HK-2 (cell line): ENCODE measurements around the gene RNF157.
"Not testable (repeated sequence)": the region's sequence is repeated elsewhere in the genome, so short reads cannot be mapped to it uniquely, and the experiment has no call there.

Source experiments
- DNase-seq: peaks from one replicate; pipeline ENCODE4 v3.0.0-alpha.2; 2018; ENCODE audit not compliant: unreplicated experiment

RNF157 gene

DNA sequence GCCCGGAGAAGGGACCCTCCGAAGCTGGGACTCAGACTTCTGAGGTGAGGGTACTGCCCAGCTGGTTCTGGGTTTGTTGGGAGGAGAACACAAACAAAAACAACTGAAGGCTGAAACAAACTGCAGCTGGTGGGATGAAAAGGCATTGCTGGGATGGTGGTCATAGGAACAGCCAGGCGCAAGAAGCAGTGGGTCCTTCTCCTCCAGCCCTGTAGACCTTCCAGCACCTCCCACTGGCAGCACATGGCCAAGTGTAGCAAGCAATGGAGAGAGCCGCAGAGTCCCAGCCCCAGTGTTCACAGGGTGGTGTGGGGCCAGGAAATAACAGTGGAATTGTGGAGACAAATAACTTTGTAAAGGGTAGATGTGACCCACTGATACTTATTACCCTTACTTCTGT, 50.6 kb downstream of the RNF157 start:
- DNase-seq = no peak

DNA sequence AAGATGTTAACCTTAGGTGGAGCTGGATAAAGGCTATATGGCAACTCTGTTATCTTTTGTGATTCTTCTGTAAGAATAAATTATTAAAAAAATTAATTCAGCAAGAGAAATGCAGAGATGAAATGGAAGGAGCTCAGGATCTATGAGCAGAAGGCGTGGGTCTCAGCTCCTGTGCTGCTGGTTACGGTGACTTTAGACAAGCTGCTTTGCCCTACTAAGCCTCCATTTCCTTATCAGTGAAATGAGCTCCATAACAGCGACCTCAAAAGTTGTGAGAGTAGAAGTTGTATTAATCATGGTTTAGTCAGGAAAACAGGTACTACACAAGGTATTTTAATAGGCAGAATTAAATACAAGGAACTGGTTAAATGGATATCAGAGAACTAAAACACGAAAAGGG, 51.0 kb downstream of the RNF157 start:
- DNase-seq = no peak

DNA sequence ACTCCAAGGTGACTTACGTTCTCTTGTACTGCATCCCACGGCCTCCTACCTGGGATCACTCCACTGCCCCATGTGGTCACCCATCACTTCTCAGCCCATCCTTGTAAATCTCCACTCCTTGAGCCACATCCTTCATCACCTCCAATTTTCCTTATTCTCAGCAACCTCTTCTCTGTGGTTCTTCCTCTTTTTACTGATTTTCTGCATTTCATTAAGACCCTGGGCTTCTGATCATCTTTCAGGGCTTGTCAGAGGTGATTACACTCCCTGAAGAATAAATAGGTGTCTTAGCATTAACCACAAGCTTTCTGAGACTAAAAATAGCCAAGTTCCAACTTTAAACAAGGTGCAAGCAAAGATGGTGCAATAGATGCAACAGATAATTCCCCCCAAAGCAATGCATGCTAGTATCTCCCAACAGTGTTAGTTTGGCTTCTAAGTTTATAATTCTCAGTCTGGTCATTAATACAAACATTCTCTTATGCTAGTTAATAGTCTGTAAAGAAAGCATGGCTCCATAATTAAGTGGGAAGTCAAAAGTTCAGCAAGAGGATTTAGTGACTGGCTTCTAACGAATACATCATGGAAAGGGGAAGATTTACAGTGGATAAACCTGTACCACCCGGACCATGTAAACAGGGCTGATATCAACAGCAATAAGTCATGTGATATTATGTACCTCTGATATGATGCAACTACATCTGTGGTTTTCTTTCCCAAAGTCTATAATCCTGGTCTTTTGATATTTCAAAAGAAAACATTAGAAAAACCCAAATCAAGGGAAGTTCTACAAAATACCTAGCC, 51.9 kb downstream of the RNF157 start:
- no peak for DNase-seq

DNA sequence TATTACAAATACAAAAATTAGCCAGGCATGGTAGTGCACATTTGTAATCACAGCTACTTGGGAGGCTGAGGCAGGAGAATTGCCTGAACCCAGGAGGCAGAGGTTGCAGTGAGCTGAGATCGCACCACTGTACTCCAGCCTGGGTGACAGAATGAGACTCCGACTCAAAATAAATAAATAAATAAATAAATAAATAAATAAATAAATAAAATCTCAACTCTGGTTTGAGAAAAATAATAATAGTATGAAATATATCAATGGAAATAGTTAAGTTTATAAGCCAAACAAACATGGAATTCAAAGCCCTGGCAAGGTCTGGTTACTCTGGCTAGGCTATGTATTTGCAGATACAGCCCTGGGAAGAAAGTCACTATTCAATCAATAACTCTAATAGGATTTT, 53.5 kb downstream of the RNF157 start:
- DNase-seq = not testable (repeated sequence)

DNA sequence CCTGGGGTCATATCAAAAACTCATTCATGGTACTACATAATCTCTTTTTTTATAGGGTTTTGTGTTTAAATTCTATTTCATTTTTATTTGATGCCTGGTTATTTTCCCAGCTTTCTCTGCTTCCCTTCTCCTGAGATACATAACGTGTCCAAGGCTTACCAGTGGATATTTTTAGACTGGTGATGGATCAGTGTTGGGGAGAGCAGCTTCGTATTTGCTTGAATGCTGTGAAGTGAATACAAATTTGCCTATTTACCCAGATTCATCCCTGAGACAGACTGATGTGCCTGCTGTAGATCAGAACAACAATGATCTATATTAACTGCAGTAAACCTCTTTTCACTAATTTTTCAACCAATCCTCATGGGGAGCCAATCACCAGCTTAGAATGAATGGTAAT, 56.0 kb downstream of the RNF157 start:
- no peak for DNase-seq

DNA sequence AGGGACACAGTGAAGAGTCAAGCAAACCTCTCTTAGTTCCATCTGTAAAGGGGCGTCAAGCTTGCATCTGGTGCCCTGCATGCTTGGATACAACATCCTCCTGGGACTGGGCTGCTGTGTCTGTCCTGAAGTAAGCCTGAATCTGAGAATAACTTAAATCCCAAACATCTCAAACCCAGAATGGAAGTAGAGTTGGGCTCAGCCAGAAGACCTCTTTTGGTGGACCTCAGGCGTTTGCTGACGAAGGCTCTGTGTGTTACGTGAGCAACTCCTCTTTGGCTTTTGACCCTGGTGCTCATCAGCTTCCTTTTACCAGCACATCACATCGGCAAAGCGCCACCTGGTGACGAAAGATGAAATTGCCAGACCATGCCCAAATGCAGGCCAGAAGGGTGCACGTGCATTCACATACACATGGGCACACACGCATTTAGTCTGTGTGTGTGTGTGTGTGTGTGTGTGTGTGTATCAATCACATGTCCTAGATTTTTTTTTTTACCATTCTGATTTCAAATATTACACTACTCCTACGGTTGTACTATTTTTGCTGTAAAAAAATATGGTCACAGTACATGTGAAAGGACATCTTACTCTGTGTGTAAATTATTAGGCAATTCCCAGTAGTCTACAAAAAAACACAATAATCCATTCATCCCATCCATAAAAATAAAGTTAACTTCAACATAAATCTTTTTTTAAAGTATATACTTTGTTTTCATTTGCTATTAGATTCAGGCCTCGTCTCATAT, 58.1 kb downstream of the RNF157 start:
- peak; percentile 93 for DNase-seq

DNA sequence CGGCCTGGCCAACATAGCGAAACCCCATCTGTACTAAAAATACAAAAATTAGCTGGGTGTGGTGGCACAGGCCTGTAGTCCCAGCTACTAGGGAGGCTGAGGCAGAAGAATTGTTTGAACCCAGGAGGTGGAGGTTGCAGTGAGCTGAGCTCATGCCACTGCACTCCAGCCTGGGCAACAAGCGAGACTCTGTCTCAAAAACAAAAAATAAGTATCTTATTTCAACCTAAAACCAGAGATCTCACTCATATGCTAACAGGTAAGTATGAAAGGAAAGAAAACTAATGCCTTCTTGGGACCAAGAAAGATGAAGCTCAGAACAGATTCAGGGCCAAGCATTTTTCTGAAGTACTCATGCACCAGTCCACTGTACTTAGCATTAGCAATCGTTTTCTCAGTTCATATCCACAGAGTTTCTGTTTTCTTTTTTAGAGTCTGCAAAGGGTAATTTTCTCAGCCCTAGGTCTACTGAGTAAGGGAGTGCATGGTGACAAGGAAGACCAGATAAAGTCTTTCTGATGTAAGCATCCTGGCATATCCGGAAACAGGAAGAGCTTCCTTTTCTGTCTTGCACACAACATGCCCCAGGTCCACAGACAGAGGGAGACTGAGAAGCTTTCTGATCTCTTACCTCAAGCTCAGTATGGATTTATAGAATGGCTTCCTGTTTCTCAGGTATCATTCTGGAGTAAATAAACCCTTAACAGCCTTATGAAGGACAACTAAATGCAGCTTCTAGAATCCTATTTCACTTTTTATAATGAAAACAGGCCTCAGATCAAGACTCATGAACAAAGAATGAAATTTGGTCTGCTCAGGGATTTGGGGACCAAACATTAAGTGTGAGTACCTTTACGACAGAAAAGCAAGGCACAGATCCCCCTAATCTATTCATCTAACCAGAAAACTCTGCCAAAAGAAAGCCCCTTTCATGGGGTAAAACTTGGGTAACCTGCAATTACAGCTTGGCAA, 60.5 kb downstream of the RNF157 start:
- no peak for DNase-seq

DNA sequence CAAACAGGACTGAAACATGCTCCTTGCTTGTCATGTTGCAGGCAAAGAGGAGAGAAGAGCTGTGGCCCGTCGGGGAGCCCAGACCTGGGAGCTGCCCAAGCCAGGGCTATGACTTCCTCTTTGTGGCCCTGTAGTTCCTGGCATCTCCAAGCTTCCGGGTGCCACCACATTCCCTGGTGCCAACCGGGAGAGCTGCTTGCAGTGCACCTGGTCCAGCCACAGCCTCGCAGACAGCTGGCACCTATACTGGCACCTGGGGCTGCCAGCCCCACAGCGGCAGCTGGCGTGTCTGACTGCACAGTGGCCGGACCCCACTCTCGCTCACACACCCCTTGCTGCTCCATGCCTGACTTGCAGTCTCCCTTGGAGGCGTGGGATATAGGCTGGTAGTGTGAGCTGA, 62.2 kb downstream of the RNF157 start:
- DNase-seq = no peak

DNA sequence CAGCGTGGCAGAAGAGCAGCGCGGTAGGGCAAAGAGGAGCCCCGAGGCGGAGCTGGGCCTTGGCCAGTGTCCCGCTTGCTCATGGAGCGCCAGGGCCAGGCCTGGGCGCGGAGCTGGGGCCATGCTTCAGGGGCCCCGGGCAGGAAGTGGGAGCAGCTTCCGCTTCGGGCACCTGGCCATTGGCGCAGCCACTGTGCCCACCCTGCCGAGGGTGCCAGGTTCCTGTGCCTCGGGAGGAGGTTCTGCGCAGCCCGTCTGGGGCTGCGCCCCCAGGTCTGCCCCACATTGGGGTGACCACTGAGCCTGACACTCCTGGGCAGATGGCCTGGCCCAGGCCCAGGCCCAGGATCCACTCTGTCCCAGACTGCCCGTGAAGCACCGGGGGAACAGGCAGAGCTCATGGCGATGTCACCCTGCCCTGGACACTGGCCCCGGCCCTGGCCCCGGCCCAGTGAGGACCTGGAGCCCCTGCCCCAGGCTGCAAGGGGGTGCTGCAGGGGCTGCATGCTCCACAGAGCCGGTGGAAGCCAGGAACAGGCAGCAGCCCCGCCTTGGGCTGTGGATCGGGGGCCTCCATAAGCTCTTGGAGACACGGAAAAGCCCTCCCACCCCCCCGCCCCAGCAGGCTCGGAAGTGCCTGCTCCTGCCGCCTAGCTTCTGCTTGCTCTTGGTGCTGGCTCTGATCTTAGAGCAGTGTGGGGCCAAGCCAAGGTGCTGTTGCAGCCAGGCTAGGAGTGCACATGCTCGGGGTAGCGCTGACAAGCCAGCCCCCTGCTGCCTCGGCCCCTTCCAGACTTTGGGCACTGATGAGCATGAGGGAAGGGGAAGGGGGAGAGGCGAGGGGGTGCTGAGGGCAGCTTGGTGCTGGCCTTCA, 63.4 kb downstream of the RNF157 start:
- no peak for DNase-seq

DNA sequence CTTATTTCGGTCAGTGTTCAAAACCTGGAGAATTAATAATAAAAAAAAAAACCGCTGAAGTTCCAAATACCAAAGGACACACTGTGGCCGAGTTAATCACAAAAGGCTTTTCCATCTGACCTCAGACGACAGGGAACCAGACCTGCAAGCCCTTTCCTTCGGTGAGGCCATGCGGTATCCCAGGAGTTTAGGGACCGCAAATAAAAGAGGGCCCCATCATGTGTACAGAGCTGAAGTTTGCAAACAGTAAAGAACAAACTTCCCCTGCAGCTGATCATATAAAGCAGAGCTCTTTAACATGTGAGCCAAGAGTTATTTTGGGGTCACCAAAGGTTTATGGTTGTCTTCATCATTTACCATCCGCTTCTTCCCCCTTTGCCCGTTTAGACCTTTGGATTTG, 66.3 kb downstream of the RNF157 start:
- DNase-seq = no peak

DNA sequence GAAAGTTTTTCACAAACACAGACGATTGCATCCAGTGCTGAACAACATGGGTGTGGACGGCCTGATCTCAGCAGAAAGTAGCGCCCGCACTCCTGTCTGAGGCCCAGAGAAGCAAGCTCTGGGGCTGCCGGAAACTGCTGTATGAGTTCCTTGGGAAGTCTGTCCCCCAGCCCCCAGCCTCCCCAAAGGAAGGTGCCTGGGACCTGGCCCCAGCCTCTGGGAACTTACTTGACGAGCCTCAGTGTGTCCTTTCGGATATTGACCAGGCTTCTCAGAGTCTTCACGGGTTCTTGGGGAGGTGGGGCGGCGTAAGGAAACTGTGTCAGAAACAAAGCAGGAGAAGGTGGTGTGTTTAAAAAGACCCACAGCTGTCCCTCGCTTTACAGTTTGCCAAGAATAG, 66.8 kb downstream of the RNF157 start:
- DNase-seq = no peak

DNA sequence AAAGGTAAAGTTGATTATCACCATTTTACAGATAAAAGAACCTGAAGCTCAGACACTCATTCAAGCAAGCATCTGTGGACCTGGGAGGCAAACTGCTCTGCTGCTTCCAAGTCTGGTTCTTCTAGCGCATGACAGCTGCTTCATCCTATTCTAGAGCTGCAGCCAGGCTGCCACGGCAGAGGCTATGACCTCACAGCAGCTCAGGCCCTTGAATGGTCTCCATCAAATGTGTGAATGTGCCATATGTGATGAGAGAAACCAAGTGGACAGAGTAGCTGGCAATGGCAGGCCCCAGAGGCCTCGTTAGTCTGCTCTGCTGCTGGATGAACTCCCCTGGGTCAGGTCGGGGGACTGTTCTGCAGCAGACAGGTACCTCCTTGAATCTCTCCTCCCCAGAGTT, 68.6 kb downstream of the RNF157 start:
- no peak for DNase-seq

DNA sequence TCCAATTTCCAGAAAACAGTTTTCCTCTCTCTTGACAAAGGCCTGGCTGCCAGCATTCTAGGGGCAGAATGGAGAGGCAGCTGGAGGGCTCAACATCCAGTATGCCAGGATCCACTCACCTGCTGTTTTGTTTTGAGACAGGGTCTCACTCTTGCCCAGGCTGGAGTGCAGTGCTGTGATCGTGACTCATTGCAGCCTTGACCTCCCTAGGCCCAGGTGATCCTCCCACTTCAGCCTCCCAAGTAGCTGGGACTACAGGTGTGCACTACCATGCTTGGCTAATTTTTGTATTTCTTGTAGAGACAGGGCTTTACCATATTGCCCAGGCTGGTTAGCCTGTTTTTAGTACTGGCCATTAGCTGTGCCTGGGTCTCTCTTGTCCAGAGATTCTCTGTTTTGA, 70.2 kb downstream of the RNF157 start:
- DNase-seq = no peak

DNA sequence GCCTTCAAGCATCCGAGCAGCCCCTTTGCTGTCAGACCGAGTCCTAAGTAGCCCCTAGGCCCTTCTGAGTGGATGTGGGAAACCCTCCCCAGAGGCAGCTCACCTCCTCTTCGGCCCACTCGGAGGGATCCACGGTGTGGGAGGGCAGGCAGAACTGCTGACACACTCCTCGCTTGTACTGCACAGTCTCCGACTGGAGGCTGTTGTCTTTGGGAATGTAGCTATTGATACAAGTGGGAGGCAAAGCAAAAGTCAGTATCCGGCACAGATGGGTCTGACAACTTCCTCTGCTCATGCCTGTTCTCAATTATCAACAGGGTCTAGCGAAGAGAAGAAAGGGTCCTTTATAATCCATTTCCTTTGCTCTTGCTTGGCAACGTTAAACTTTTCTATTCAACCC, 73.4 kb downstream of the RNF157 start:
- no peak for DNase-seq

DNA sequence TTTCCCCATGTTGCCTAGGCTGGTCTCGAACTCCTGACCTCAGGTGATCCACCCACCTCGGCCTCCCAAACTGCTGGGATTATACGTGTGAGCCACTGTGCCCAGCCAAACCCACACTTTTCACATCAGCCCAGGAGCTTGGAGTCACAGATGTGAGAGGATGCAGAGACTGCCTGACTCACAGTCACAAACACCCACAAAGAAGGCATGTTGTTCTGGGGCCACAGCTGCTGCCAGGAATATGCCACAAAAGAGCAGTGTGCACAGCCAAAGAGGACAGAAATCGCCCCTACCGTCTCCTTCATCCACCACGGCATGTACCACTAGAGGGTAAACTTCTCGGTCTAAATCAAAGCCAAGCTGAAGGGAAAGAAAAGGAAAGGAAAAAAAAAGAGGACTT, 74.1 kb downstream of the RNF157 start:
- no peak for DNase-seq

DNA sequence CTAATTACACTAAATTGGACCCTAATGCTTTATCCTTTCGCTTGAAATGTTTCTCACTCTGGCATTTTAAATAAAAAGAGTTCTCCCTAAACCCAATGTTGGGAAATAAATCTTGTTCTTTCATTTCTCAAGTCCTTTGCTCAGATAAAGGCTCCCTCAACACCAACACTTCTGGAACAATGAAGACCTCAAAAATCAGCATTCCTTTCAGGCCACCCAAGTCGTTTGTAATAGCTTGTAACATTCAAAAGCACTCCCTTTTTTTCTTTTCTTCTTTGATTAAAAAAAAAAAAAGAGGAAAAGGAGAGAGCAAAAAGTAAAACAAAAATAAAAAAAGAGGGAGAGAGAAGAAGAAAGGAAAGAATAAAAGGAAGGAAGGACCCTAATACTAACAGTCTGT, 76.0 kb downstream of the RNF157 start:
- no peak for DNase-seq

DNA sequence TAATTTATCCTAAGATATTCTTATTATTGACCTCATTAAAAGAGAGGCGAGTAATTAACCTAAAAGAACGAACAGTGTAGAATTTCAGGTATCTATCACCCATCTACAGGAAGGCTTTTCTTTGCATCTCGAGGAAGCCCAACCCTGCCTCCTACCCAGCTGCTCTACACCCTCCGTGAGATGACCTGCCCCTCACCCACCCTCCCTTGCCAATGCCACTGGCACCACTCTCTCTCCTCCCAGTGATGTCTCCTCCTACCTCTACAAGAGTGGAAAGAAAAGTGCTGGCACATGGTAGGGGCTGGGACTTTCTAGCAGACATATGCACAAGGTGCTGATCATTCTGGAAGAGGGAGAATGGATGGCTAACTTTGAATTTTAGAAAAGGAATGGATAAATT, 76.4 kb downstream of the RNF157 start:
- DNase-seq = no peak

DNA sequence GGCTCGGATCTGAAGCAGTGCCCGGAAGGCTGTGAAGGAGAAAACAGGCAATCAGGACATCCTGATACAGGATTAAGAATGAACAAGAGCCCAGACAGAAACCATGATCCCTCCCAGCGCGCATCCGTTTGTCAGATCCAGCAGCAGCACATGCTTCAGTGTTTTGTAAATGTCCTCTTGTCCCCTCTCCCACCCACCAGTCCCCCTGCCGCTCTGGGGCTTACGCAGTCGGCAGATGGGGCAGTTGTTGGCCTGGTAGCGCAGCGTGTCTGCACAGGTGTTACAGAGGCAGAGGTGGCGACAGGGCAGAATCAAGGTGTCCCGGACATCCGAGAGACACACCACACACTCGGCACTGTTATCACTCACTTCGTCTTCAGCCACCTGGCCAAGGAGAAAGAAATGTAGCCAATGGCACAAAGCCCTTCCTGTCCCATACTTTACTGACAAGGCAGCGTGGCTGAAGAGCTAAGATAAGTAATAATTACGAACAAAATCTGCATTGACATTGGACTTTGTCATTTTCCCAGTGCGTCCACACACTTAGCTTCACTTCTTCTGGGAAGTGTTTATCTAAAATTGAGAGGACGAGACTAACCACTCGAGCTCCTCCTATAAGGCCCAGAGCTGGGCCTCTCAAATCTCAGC, 78.5 kb downstream of the RNF157 start:
- DNase-seq = no peak

DNA sequence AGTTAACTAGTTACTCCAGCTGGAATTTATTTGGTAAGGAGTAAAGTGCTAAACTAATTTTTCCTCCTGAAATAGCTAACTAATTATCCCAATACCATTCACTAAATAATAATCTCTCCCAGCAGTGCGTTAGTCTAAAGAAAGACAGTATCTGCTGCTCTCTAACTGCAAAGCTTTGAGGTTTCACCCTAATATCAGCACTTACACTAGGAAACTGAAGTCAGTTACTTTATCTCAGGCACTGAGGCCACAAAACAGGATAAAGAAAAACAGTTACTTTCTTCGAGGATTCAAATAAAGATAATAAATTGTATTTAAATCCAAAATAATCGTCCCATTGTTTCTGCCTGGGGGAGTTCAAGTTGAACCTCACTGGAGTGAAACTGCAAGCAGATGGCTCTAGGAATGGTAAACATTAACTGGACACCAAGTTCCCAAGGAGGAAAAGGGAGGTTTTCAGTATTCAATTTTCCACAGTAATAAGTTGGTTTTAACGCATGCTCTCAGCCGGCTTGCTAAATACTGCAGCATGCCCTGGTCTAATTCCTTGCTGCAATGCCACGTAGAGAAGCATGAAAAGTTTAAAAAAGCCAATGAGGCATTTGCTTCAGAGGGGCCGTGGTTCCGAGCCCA, 79.3 kb downstream of the RNF157 start:
- no peak for DNase-seq

DNA sequence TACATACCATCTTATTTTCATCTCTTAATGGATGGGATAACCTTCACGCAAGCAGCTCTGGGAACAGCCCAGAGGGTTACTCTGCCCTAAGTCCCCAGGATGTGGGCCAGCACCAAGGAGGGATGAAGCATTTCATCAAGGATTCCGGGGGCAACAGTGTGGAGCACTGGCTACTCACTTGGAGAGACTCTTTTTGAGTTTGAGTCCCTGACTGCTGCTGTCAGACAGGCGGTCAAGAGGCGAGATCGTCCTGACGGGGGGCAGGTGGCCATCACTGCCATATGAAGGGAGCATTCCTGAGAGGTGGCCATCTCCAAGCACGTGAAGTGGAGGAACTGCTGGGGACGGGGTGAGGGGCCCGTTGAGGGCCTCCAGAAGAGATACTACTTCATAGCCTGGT, 81.1 kb downstream of the RNF157 start:
- no peak for DNase-seq
